Ishikawa (cell line): ENCODE results near the gene EEPD1.

ENCODE experiments used
- CEBPB ChIP-seq: IDR thresholded peaks from 2 replicates; pipeline ENCODE4 v1.6.1; 2012
- CREB1 ChIP-seq: IDR thresholded peaks from 2 replicates; pipeline ENCODE4 v1.6.1; 2012; ENCODE audit warnings: low read depth
- EP300 ChIP-seq: IDR thresholded peaks from 2 replicates; pipeline ENCODE4 v1.6.1; 2012; ENCODE audit warnings: borderline replicate concordance

- no peak for TF ChIP-seq CEBPB
- TF ChIP-seq CREB1: no peak
- no peak for TF ChIP-seq EP300
Measured at GRCh38 chr7:36109013-36109627, 43.9 kb upstream of the EEPD1 start.
